Keratinocyte (primary cell): Measurements from ENCODE around the gene DCXR. TPM values are rescaled to one million over a fixed set of nuclear protein-coding genes. Genes with fewer than 3 reads are reported as not detected.

Experiments used
- DNase-seq: peaks from one replicate; pipeline ENCODE4 v3.0.0-alpha.2; 2011; ENCODE audit warnings: low read depth, missing footprints, low spot score
- FAIRE-seq: peaks from 2 replicates; lab custom pipeline; 2011; peaks lifted over from hg19 to GRCh38; lab: Jason Lieb, UNC
- H2AFZ ChIP-seq: 2 replicates; pipeline ENCODE4 v1.6.0; 2012; ENCODE audit warnings: low read length, control low read depth, inconsistent platforms; ENCODE audit not compliant: control insufficient read depth
- H3K27ac ChIP-seq: 2 replicates; pipeline ENCODE4 v1.5.1; 2011; ENCODE audit warnings: low read length; ENCODE audit not compliant: control insufficient read depth, insufficient read depth
- H3K27me3 ChIP-seq: 3 replicates; pipeline ENCODE4 v1.6.0; 2011; ENCODE audit warnings: low read length; ENCODE audit not compliant: control insufficient read depth, insufficient read depth; ENCODE audit errors: extremely low read depth
- H3K36me3 ChIP-seq, 2 experiments: 2 replicates in 1 of 2; 3 replicates in 1 of 2; pipeline ENCODE4 v1.5.1; 2011; ENCODE audit warnings: low read length in 2 of 2, mild to moderate bottlenecking in 1 of 2; ENCODE audit not compliant: control insufficient read depth in 2 of 2, insufficient read depth in 2 of 2; ENCODE audit errors: extremely low read depth in 1 of 2
- H3K4me1 ChIP-seq: 3 replicates; pipeline ENCODE4 v1.5.1; 2011; ENCODE audit warnings: low read length; ENCODE audit not compliant: control insufficient read depth, insufficient read depth; ENCODE audit errors: extremely low read depth
- H3K4me2 ChIP-seq: 3 replicates; pipeline ENCODE4 v1.6.0; 2011; ENCODE audit warnings: low read depth, low read length; ENCODE audit not compliant: control insufficient read depth, insufficient read depth; ENCODE audit errors: extremely low read depth
- H3K4me3 ChIP-seq, 3 experiments: fragments of 200-600 bp in 1 of 3; sonication (generic) in 1 of 3; 2 replicates in 2 of 3; 3 replicates in 1 of 3; pipeline ENCODE4 v1.5.1; 2011 to 2016; ENCODE audit warnings: low read length in 3 of 3, mild to moderate bottlenecking in 3 of 3, control low read depth in 2 of 3, inconsistent platforms in 1 of 3, low read depth in 1 of 3, mixed read lengths in 1 of 3, mixed run types in 1 of 3, moderate library complexity in 1 of 3; ENCODE audit not compliant: control insufficient read depth in 2 of 3, insufficient read depth in 2 of 3; ENCODE audit errors: extremely low read depth in 1 of 3
- H3K79me2 ChIP-seq: 2 replicates; pipeline ENCODE4 v1.6.0; 2012; ENCODE audit warnings: low read length; ENCODE audit not compliant: control insufficient read depth, insufficient read depth
- H3K9ac ChIP-seq: 3 replicates; pipeline ENCODE4 v1.6.0; 2011; ENCODE audit warnings: low read length; ENCODE audit not compliant: control insufficient read depth, insufficient read depth; ENCODE audit errors: extremely low read depth
- H3K9me1 ChIP-seq: 3 replicates; pipeline ENCODE4 v1.6.0; 2011; ENCODE audit warnings: low read length; ENCODE audit not compliant: control insufficient read depth, insufficient read depth; ENCODE audit errors: extremely low read depth
- H3K9me3 ChIP-seq: 2 replicates; pipeline ENCODE4 v1.5.1; 2012; ENCODE audit warnings: low read depth, low read length; ENCODE audit not compliant: control insufficient read depth
- H4K20me1 ChIP-seq: 3 replicates; pipeline ENCODE4 v1.6.0; 2011; ENCODE audit warnings: low read length; ENCODE audit not compliant: control insufficient read depth, insufficient read depth; ENCODE audit errors: extremely low read depth
- CTCF ChIP-seq, 3 experiments: IDR thresholded peaks in 1 of 3; conservative IDR thresholded peaks in 1 of 3; optimal IDR thresholded peaks in 1 of 3; 2 replicates in 2 of 3; 3 replicates in 1 of 3; pipeline versions ENCODE3 to v1.5.1; 2011; ENCODE audit warnings: low read length in 3 of 3, mild to moderate bottlenecking in 3 of 3, moderate library complexity in 2 of 3, control low read depth in 1 of 3, inconsistent platforms in 1 of 3; ENCODE audit not compliant: insufficient read depth in 2 of 3; ENCODE audit errors: extremely low read depth in 1 of 3
- EZH2 ChIP-seq: IDR thresholded peaks from one replicate; pipeline ENCODE4 v1.6.1; 2012; ENCODE audit warnings: inconsistent platforms, mild to moderate bottlenecking, low read length, moderate library complexity
- dilution Hi-C: fragments of 300-500 bp; cut with MboI; formaldehyde crosslinking; loops from one replicate; pipeline ENCODE4 v1.7.0; 2020; ENCODE audit warnings: low sequenced_read_pairs; ENCODE audit not compliant: extremely low pct_ligation_motif_present
- polyA plus RNA-seq, 5 experiments: library from polyadenylated mRNA; depleted of rRNA in 3 of 5; stranded (reverse) in 3 of 5; stranded (forward) in 1 of 5; unstranded in 1 of 5; fragments of >200 nt; gene quantifications; 1 replicate in 1 of 5; 2 replicates in 3 of 5; 3 replicates in 1 of 5; pipeline versions ENCODE4 v1.2.1 to v1.2.3, GENCODE V29; 2011 to 2012; ENCODE audit warnings: missing spikeins in 2 of 5, low read depth in 1 of 5, low replicate concordance in 1 of 5

Gene DCXR
- polyA plus RNA-seq, 1 donor (not counting 4 experiments of a cell fraction or from before 2014, with no cell fraction given) = 45.4 TPM

GRCh38 chr17:82018989-82019689, 18.4 kb downstream of the DCXR start:
- peaks cover 5% of the 10 kb centered on the region for H3K79me2 ChIP-seq
- no peak overlapping the region for H3K4me2 ChIP-seq
- H3K9me1 ChIP-seq = no peaks in the 10 kb centered on the region
- no peak overlapping the region for H3K27ac ChIP-seq
- dilution Hi-C loops = no loop called here
- no peaks in the 10 kb centered on the region for H3K27me3 ChIP-seq
- DNase-seq (no peak), FAIRE-seq (no peak)
- H3K4me1 ChIP-seq = peaks cover 26% of the 10 kb centered on the region
- no peak overlapping the region for H2AFZ ChIP-seq
- H3K4me3 ChIP-seq = no peak overlapping the region
- no peak overlapping the region for H3K9ac ChIP-seq
- peaks cover 6% of the 10 kb centered on the region for H4K20me1 ChIP-seq
- TF ChIP-seq CTCF (optimal IDR thresholded peaks at IDR 0.05 in 1 of 3, IDR thresholded peaks at IDR 0.05 in 1 of 3, conservative IDR thresholded peaks at IDR 0.05 in 1 of 3; ENCODE audit: extremely low read depth in 1 of 3, insufficient read depth in 2 of 3, low read length in 3 of 3) = no peak
- no peaks in the 10 kb centered on the region for H3K9me3 ChIP-seq
- H3K36me3 ChIP-seq = peaks cover 0 to 4% of the 10 kb centered on the region in 2 experiments

GRCh38 chr17:82018152-82018988, 19.1 kb downstream of the DCXR start:
- TF ChIP-seq EZH2 (no peak), CTCF (optimal IDR thresholded peaks at IDR 0.05 in 1 of 3, IDR thresholded peaks at IDR 0.05 in 1 of 3, conservative IDR thresholded peaks at IDR 0.05 in 1 of 3; ENCODE audit: extremely low read depth in 1 of 3, insufficient read depth in 2 of 3, low read length in 3 of 3) (no peak)
- H3K4me2 ChIP-seq = no peak overlapping the region
- H4K20me1 ChIP-seq = peaks cover 6% of the 10 kb centered on the region
- H3K4me3 ChIP-seq = no peak overlapping the region
- dilution Hi-C loops = no loop called here
- H3K9me3 ChIP-seq = no peaks in the 10 kb centered on the region
- H3K4me1 ChIP-seq = peaks cover 26% of the 10 kb centered on the region
- no peaks in the 10 kb centered on the region for H3K9me1 ChIP-seq
- H3K36me3 ChIP-seq = peaks cover 0 to 4% of the 10 kb centered on the region in 2 experiments
- no peaks in the 10 kb centered on the region for H3K27me3 ChIP-seq
- FAIRE-seq = no peak
- no peak for DNase-seq
- no peak overlapping the region for H3K27ac ChIP-seq
- H2AFZ ChIP-seq = no peak overlapping the region
- peaks cover 5% of the 10 kb centered on the region for H3K79me2 ChIP-seq
- no peak overlapping the region for H3K9ac ChIP-seq
